HCT116 (cell line): Measurements from ENCODE around the gene PGPEP1. TPM values are rescaled to one million over a fixed set of nuclear protein-coding genes. Genes with fewer than 3 reads are reported as not detected.
"Not testable (repeated sequence)": the region's sequence is repeated elsewhere in the genome, so short reads cannot be mapped to it uniquely, and the experiment has no call there.

Source experiments
- ATAC-seq: fragments of 200-7000 bp; cut with Tn5 transposase; 2 replicates; pipeline ENCODE4 v1.9.1; 2020; ENCODE audit warnings: mild to moderate bottlenecking, moderate library complexity
- BruUV-seq: library from RNA; stranded (reverse); fragments of 400-500 nt; replicated peaks from 2 replicates; lab custom pipeline; 2021; lab: Mats Ljungman, UMichigan
- CTCF ChIA-PET: fragments of 300-600 bp; sonication (Branson Sonifier 250); formaldehyde crosslinking; loops from one replicate; lab custom pipeline; 2021; ENCODE audit warnings: antibody characterized with exemption; lab: Charles Lee
- POLR2A ChIA-PET: fragments of 300-600, 350-600 bp; sonication (Branson Sonifier 250); formaldehyde crosslinking; loops from one replicate; lab custom pipeline; 2021; ENCODE audit warnings: antibody characterized with exemption; lab: Charles Lee
- RAD21 ChIA-PET, 2 experiments: fragments of 300-600 bp; sonication (Branson Sonifier 250); formaldehyde crosslinking; loops; one replicate each; lab custom pipeline; 2023; ENCODE audit warnings: low total read pairs in 2 of 2; ENCODE audit not compliant: uncharacterized antibody in 2 of 2, unreplicated experiment in 2 of 2, low non-redundant PET in 1 of 2; lab: Charles Lee
- DNase-seq: peaks from one replicate; pipeline ENCODE4 v3.0.0-alpha.2; 2010; ENCODE audit warnings: low read depth, low spot score
- H2AFZ ChIP-seq: fragments of 200-600 bp; shearing (Covaris generic), sonication (generic); 2 replicates; pipeline ENCODE4 v1.6.1; 2017; ENCODE audit warnings: low read depth, mixed run types, mixed read lengths, antibody characterized with exemption, low read length; ENCODE audit not compliant: poor library complexity, severe bottlenecking
- H3K27ac ChIP-seq: 2 replicates; pipeline ENCODE4 v1.5.1; 2012; ENCODE audit warnings: low read depth, low read length
- H3K27me3 ChIP-seq: fragments of 200-600 bp; sonication (generic); 2 replicates; pipeline ENCODE4 v1.6.1; 2016; ENCODE audit warnings: mixed run types, low read length, mixed read lengths; ENCODE audit not compliant: insufficient read depth
- H3K36me3 ChIP-seq, 2 experiments: fragments of 200-500 bp in 1 of 2; fragments of 200-600 bp in 1 of 2; sonication (Bioruptor generic) in 1 of 2; sonication (generic) in 1 of 2; 2 replicates each; pipeline versions ENCODE4 v1.5.1 to v1.6.1; 2014 to 2016; ENCODE audit warnings: low read length in 2 of 2, inconsistent platforms in 1 of 2, mixed read lengths in 1 of 2, mixed run types in 1 of 2; ENCODE audit not compliant: insufficient read depth in 2 of 2, control insufficient read depth in 1 of 2
- H3K4me1 ChIP-seq, 2 experiments: fragments of 200-600 bp in 1 of 2; sonication (generic) in 1 of 2; 2 replicates each; pipeline versions ENCODE4 v1.5.1 to v1.6.1; 2012 to 2017; ENCODE audit warnings: low read length in 2 of 2, inconsistent platforms in 1 of 2, mild to moderate bottlenecking in 1 of 2, mixed read lengths in 1 of 2, mixed run types in 1 of 2, moderate library complexity in 1 of 2; ENCODE audit not compliant: insufficient read depth in 2 of 2, control insufficient read depth in 1 of 2
- H3K4me2 ChIP-seq: fragments of 200-600 bp; sonication (generic); 2 replicates; pipeline ENCODE4 v1.6.1; 2017; ENCODE audit warnings: mixed run types, low read length, mixed read lengths
- H3K4me3 ChIP-seq, 2 experiments: fragments of 200-600 bp in 1 of 2; sonication (generic) in 1 of 2; replicated peaks in 1 of 2; 2 replicates each; pipeline ENCODE4 v1.5.1; 2011 to 2016; ENCODE audit warnings: low read length in 2 of 2, control low read depth in 1 of 2, low read depth in 1 of 2, mild to moderate bottlenecking in 1 of 2, mixed read lengths in 1 of 2, mixed run types in 1 of 2
- H3K79me2 ChIP-seq: fragments of 200-600 bp; sonication (generic); 2 replicates; pipeline ENCODE4 v1.6.1; 2017; ENCODE audit warnings: mild to moderate bottlenecking, mixed run types, low read length, moderate library complexity, mixed read lengths; ENCODE audit not compliant: insufficient read depth
- H3K9ac ChIP-seq: fragments of 200-600 bp; sonication (generic); 2 replicates; pipeline ENCODE4 v1.6.1; 2016; ENCODE audit warnings: low read length, mixed read lengths
- H3K9me2 ChIP-seq: fragments of 200-600 bp; sonication (generic), shearing (Covaris generic); 2 replicates; pipeline ENCODE4 v1.6.1; 2017; ENCODE audit warnings: mixed run types, mild to moderate bottlenecking, moderate library complexity; ENCODE audit not compliant: insufficient read depth
- H3K9me3 ChIP-seq, 2 experiments: fragments of 200-500 bp in 1 of 2; fragments of 200-600 bp in 1 of 2; sonication (Bioruptor generic) in 1 of 2; sonication (generic) in 1 of 2; 2 replicates each; pipeline ENCODE4 v1.6.1; 2014 to 2017; ENCODE audit warnings: low read length in 2 of 2, mixed read lengths in 2 of 2, inconsistent platforms in 1 of 2, low read depth in 1 of 2, mild to moderate bottlenecking in 1 of 2, mixed run types in 1 of 2, moderate library complexity in 1 of 2; ENCODE audit not compliant: control insufficient read depth in 1 of 2, insufficient read depth in 1 of 2
- H4K20me1 ChIP-seq: fragments of 200-600 bp; sonication (generic), shearing (Covaris generic); 2 replicates; pipeline ENCODE4 v1.6.1; 2017; ENCODE audit warnings: mixed run types, mild to moderate bottlenecking, moderate library complexity; ENCODE audit not compliant: insufficient read depth
- CEBPB ChIP-seq: IDR thresholded peaks from 2 replicates; pipeline ENCODE4 v1.6.1; 2012; ENCODE audit warnings: low read depth
- FOSL1 ChIP-seq: IDR thresholded peaks from 2 replicates; pipeline ENCODE4 v1.6.1; 2012; ENCODE audit warnings: low read depth
- SP1 ChIP-seq: IDR thresholded peaks from 2 replicates; pipeline ENCODE4 v1.6.1; 2012; ENCODE audit warnings: low read depth
- YY1 ChIP-seq: IDR thresholded peaks from 2 replicates; pipeline ENCODE4 v1.6.1; 2011; ENCODE audit warnings: low read length, low read depth, moderate library complexity, mild to moderate bottlenecking; ENCODE audit not compliant: insufficient replicate concordance; ENCODE audit errors: extremely low read depth
- intact Hi-C: fragments of 100-400 bp; cut with micrococcal nuclease; formaldehyde crosslinking; loops from 2 replicates; pipeline ENCODE4 v1.10.0; 2022
- total RNA-seq: library from RNA; stranded (reverse); gene quantifications from one replicate; pipeline ENCODE4 v1.2.1, GENCODE V29; 2021; ENCODE audit not compliant: unreplicated experiment
- TF ChIP-seq, protein P1 (sequence below): IDR thresholded peaks from 2 replicates; pipeline ENCODE4 v1.6.1; 2012; ENCODE audit warnings: low read depth
- TF ChIP-seq, protein P2 (sequence below): IDR thresholded peaks from 2 replicates; pipeline ENCODE4 v1.6.1; 2012
- TF ChIP-seq, protein P3 (sequence below), 3 experiments: fragments of 200-600 bp in 1 of 3; sonication (generic) in 1 of 3; IDR thresholded peaks in 2 of 3; conservative IDR thresholded peaks in 1 of 3; 2 replicates each; pipeline ENCODE4 v1.5.1; 2012 to 2017; ENCODE audit warnings: low read depth in 2 of 3, low read length in 2 of 3, antibody characterized with exemption in 1 of 3, borderline replicate concordance in 1 of 3, control low read depth in 1 of 3, mild to moderate bottlenecking in 1 of 3, mixed read lengths in 1 of 3, mixed run types in 1 of 3, moderate library complexity in 1 of 3; ENCODE audit not compliant: insufficient read depth in 1 of 3

The PGPEP1 gene
- total RNA-seq, 1 experiment from 2014 or later: 30.9 TPM

DNA sequence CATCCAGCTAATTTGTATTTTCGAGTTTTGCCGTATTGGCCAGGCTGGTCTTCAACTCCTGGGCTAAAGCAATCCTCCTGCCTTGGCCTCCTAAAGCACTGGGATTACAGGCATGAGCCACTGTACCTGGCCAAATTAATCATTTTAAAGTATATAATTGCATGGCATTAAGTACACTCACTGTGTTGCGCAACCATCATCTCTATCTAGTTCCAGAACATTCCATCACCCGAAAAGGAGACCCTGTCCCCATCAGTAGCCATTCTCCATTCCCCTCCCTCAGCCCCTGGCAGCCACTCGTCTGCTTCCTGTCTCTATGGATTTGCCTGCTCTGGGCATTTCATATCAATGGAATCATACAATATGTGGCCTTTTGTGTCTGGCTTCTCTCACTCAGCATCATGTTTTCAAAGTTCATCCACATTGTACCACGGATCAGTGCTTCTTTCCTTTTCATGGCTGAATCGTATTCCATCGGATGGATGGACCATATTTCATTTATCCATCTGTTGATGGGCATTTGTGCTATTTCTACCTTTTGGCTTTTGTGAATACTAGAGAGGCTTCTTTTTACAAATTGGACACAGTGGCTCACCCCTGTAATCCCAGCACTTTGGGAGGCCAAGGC is 13.1 kb downstream of the PGPEP1 start:
- intact Hi-C loops: no loop called here
- DNase-seq: no peak
- H3K9me2 ChIP-seq: no peaks in the 10 kb centered on the region
- H3K4me3 ChIP-seq: no peak overlapping the region
- H3K9ac ChIP-seq: no peak overlapping the region
- no peaks in the 10 kb centered on the region for H3K79me2 ChIP-seq
- no peaks in the 10 kb centered on the region for H4K20me1 ChIP-seq
- H3K27ac ChIP-seq: 0 out of 2 replicates have a peak overlapping the region, but pooled peaks have one; percentile 39
- CTCF ChIA-PET: interaction anchor here (1.0 kb wide), 1 partner anchor 74 kb away, joined by 5 read pairs; no protein-coding TSS in a partner anchor
- peaks cover 0 to 8% of the 10 kb centered on the region in 2 experiments; a peak in 2 of 4 replicates for H3K36me3 ChIP-seq
- no peak for ATAC-seq
- H3K4me1 ChIP-seq: peaks cover 19 to 20% of the 10 kb centered on the region in 2 experiments; a peak in 3 of 4 replicates
- no TSS peak for BruUV-seq
- H3K27me3 ChIP-seq: no peaks in the 10 kb centered on the region
- TF ChIP-seq CEBPB: peak; percentile 71
- TF ChIP-seq, protein P1, sequence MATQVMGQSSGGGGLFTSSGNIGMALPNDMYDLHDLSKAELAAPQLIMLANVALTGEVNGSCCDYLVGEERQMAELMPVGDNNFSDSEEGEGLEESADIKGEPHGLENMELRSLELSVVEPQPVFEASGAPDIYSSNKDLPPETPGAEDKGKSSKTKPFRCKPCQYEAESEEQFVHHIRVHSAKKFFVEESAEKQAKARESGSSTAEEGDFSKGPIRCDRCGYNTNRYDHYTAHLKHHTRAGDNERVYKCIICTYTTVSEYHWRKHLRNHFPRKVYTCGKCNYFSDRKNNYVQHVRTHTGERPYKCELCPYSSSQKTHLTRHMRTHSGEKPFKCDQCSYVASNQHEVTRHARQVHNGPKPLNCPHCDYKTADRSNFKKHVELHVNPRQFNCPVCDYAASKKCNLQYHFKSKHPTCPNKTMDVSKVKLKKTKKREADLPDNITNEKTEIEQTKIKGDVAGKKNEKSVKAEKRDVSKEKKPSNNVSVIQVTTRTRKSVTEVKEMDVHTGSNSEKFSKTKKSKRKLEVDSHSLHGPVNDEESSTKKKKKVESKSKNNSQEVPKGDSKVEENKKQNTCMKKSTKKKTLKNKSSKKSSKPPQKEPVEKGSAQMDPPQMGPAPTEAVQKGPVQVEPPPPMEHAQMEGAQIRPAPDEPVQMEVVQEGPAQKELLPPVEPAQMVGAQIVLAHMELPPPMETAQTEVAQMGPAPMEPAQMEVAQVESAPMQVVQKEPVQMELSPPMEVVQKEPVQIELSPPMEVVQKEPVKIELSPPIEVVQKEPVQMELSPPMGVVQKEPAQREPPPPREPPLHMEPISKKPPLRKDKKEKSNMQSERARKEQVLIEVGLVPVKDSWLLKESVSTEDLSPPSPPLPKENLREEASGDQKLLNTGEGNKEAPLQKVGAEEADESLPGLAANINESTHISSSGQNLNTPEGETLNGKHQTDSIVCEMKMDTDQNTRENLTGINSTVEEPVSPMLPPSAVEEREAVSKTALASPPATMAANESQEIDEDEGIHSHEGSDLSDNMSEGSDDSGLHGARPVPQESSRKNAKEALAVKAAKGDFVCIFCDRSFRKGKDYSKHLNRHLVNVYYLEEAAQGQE: no peak
- TF ChIP-seq, protein P2, sequence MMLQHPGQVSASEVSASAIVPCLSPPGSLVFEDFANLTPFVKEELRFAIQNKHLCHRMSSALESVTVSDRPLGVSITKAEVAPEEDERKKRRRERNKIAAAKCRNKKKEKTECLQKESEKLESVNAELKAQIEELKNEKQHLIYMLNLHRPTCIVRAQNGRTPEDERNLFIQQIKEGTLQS: no peak
- TF ChIP-seq FOSL1: no peak
- TF ChIP-seq, protein P3, sequence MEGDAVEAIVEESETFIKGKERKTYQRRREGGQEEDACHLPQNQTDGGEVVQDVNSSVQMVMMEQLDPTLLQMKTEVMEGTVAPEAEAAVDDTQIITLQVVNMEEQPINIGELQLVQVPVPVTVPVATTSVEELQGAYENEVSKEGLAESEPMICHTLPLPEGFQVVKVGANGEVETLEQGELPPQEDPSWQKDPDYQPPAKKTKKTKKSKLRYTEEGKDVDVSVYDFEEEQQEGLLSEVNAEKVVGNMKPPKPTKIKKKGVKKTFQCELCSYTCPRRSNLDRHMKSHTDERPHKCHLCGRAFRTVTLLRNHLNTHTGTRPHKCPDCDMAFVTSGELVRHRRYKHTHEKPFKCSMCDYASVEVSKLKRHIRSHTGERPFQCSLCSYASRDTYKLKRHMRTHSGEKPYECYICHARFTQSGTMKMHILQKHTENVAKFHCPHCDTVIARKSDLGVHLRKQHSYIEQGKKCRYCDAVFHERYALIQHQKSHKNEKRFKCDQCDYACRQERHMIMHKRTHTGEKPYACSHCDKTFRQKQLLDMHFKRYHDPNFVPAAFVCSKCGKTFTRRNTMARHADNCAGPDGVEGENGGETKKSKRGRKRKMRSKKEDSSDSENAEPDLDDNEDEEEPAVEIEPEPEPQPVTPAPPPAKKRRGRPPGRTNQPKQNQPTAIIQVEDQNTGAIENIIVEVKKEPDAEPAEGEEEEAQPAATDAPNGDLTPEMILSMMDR (IDR thresholded peaks at IDR 0.05 in 2 of 3, conservative IDR thresholded peaks at IDR 0.05 in 1 of 3; ENCODE audit: borderline replicate concordance in 1 of 3, insufficient read depth in 1 of 3, low read depth in 2 of 3, low read length in 2 of 3): no peak
- no peak for TF ChIP-seq SP1
- TF ChIP-seq YY1: no peak
- RAD21 ChIA-PET: no interaction called here
- H2AFZ ChIP-seq: no peak overlapping the region
- H3K9me3 ChIP-seq: no peaks in the 10 kb centered on the region
- POLR2A ChIA-PET: interaction anchor here (0.8 to 1.2 kb wide), 3 partner anchors 7 to 36 kb away, joined by 3 to 5 read pairs (median 3); partner anchors contain the start of gene GDF15
- H3K4me2 ChIP-seq: peak overlapping the region; percentile 19; the same call in 1 of the 2 replicates

DNA sequence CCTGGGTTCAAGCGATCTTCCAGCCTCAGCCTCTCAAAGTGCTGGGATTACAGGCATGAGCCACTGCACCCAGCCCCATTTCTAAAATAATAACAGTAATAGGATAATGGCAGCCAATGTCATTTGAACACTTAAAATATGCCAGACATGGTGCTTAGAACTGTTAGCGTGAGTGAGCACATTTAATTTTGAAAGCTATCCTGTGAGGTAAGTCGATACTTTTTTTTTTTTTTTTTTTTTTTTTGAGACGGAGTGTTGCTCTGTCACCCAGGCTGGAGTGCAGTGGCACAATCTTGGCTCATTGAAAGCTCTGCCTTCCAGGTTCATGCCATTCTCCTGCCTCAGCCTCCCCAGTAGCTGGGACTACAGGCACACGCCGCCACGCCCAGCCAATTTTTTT is 14.3 kb downstream of the PGPEP1 start:
- RAD21 ChIA-PET, intact Hi-C loops, ATAC-seq, H3K4me2 ChIP-seq, DNase-seq, H3K79me2 ChIP-seq, H3K9ac ChIP-seq, H4K20me1 ChIP-seq, H2AFZ ChIP-seq, H3K9me2 ChIP-seq, BruUV-seq, H3K36me3 ChIP-seq, H3K9me3 ChIP-seq, H3K4me3 ChIP-seq, H3K27me3 ChIP-seq: not testable (repeated sequence)
- CTCF ChIA-PET: interaction anchor here (1.0 to 1.3 kb wide), 2 partner anchors 31 to 75 kb away, joined by 3 to 5 read pairs; partner anchors contain the start of gene GDF15
- H3K4me1 ChIP-seq: peaks cover 13 to 20% of the 10 kb centered on the region in 2 experiments; a peak in 3 of 4 replicates
- POLR2A ChIA-PET: interaction anchor here (0.6 to 1.0 kb wide), 3 partner anchors 31 to 78 kb away, joined by 3 to 6 read pairs (median 3); partner anchors contain the start of gene GDF15
- H3K27ac ChIP-seq: peak overlapping the region; percentile 24; the same call in 1 of the 2 replicates
